Renal pelvis (tissue), 4 donors: ENCODE results near the gene AP2A2. TPM values are rescaled to one million over a fixed set of nuclear protein-coding genes. Genes with fewer than 3 reads are reported as not detected.
"Not testable (repeated sequence)": the region's sequence is repeated elsewhere in the genome, so short reads cannot be mapped to it uniquely, and the experiment has no call there.

Experiments
- DNase-seq: peaks from one replicate; pipeline ENCODE4 v3.0.0-alpha.2; 2013
- polyA plus RNA-seq, 3 donors: library from polyadenylated mRNA; unstranded; fragments of 120-200 nt; gene quantifications; one replicate each; pipeline ENCODE4 v1.2.1, GENCODE V29; 2013; ENCODE audit not compliant: insufficient read length in 3 of 3

AP2A2 gene
- polyA plus RNA-seq, 3 donors, result 99.5 to 126 (median 117) TPM

GRCh38 chr11:1012740-1013630, 87.3 kb downstream of the AP2A2 start:
- no peak for DNase-seq

DNA sequence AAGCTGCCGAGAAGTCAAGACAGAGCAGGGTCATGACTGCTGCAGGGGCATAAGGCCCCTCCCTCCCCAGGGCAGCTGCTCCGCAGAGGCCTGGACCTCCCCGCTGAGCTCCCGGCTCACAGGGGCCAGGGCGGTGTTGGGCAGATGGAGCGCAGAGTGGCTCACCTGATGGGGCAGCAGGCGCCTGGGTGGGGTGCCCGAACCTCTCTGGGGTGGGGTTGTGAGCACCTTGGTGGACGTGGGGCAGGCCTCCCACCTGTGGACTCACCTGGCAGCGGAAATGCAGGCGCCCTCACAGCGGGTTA, 87.9 kb downstream of the AP2A2 start:
- no peak for DNase-seq

GRCh38 chr11:1014276-1014675, 88.6 kb downstream of the AP2A2 start:
- DNase-seq, result no peak

DNA sequence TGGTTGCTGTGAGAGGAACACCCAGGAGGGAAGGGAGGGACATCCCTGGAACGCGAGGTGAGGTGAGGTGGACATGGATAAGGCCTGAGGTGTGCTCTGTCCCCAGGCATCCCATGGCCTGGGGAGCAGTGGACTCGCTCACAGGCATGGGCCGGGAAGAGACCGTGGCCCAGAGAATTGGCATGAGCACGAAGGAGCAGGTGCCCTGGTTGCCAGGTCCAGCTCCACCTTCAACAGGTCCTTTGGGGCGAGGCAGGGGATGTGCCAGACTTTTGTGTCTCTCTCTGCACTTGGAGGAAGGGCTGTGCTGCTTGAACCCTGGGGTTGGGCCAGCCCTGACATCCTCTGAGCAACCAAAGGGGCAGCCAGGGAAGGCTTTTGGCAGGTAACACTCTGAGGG, 89.4 kb downstream of the AP2A2 start:
- DNase-seq, result no peak

DNA sequence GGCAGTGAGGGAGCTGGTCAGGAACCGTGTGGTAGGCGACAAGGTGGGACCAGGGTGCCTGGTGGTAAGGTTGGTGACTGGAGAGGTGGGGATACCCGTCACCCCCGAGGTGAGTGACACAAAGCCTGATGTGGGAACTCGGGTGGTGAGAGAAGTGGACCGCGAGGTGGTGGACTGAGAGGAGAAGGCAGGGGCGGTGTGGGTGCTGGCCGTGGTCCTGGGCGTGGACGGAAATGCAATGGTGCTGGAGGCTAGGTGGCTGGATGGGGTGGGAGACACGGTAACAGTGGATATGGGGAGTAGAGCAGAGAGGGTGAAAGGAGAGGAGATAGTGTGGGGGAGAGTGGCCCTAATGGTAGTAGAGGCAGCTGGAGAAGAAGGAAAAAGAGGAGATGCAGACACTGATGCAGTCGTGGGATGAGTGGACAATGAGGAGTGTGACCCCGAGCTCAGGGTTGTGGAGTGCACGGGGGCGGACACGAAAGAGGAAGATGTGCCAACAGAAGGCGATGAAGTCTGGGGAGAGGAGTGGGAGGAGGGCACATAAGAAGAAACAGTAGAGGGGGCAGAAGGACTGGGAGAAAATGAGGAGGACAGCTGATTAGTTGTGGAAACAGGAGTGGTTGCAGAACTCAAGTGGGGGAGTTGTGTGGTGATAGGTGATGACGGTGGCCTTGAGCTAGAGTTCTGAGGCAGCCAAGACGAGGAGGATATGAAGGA, 90.3 kb downstream of the AP2A2 start:
- no peak for DNase-seq

- not testable (repeated sequence) for DNase-seq
These were observed 91.0 kb downstream of the AP2A2 start for GRCh38 chr11:1016610-1017126.

- no peak for DNase-seq
These were observed 91.8 kb downstream of the AP2A2 start for GRCh38 chr11:1017269-1018005.

- DNase-seq, result no peak
These were observed 92.4 kb downstream of the AP2A2 start for GRCh38 chr11:1018091-1018490.

GRCh38 chr11:1019321-1019910, 93.7 kb downstream of the AP2A2 start:
- DNase-seq, result no peak

DNA sequence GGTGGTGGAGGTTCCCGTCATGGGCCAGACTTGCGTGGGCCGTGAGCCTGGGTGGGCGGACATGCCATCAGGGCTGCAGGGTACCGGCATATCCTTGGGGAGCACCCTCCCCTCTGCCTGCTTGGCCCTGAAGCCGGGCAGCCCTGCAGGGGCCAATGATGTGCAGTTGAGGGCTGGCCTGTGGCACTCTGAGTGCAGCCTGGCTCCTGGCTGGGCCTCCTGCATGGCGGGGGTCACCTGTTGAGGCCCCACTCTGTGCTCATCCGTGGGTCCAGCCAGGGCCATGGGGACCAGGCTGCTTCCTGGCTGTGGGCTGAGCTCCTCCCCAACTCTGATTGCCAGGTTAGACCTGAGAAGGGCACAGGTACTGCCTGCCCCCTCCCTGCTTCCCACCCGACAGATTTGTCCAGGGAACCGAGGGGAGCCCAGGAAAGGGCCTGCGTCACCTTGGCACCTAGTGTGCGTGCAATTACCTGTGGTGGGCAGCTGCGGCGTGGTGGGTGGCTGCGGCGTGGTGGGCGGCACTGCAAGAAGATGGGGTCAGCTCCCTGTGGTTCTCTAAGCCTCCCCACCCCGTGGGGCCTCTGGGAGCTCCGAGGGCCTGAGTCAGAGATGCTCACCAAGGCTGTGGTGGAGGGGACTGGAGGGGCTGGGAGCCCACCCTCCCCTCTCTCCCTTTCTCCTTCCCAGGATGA, 94.7 kb downstream of the AP2A2 start:
- no peak for DNase-seq

GRCh38 chr11:1022411-1022810, 96.7 kb downstream of the AP2A2 start:
- DNase-seq, result no peak

GRCh38 chr11:1022908-1023810, 97.5 kb downstream of the AP2A2 start:
- no peak for DNase-seq

DNA sequence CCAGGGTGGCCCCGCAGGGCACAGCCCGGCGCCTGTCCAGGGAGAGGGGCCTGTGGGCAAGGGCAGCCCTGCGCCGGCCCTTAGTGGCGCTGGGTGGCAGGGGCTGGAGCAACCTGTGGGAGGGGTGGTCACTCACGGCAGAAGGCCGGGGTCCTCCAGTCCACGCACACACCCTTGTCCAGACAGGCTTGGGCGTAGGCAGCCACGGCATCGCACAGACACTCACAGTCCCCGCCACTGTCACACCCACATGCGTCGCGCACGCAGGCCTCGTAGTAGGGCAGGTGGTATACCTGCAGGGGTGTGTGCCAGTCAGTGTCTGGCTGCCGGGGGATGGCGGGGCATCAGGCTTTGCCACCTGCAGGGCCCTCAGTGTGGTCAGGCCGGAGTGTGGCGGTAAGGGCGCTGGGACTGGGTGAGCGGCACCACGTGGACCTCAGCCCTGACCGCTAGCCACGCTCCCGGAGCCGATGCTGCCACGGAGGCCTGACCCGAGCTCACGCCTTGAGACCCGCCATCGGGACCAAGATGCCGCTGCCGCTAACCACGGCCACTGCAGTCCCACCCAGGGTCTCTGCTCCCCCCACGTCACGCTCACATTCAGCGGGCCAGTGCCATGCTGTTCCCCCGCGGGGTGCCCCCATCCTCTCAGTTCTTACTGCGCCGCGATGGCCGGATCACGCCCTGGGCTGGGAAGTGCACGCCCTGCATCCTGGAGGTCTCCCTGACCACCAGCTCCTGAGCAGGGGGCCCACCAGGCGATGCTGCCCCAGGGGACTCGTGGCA, 98.3 kb downstream of the AP2A2 start:
- no peak for DNase-seq

DNA sequence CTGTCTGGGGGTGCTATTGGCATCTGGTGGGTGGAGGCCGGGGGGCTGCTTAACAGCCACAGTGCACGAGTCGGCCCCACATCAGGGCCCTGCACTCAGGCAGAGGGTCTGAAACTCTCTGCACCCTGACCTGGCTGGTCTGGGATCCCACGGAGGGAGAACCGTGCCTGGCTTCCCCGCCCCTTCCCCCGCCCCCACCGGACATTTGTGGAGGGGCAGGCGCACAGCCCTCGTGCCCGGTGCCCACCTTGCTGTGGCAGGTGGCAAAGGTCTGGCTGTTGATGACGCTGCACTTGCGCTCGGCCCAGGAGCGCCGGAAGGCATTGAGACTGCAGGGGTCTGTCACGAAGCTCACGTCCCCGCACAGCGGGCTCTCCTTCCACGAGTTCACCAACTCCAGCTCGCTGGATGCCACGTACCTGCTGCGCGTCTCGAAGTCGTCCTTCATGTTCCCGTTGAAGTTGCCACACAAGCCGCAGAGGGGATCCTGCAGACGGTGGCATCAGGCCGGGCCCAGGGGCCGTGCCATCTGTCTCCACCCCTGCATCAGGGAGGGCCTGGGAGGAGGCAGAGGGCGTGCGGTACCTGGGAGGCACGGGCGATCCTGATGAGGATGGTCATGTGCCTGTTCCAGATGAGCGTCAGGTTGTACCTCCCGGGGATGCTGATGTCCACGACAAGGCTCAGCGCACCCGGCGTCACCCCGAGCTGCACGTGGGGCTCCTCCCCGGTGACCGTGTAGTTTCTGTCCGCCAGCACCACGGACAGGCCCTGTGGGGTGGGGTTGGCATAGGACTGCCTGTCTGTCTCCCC, 99.1 kb downstream of the AP2A2 start:
- DNase-seq, result no peak

DNA sequence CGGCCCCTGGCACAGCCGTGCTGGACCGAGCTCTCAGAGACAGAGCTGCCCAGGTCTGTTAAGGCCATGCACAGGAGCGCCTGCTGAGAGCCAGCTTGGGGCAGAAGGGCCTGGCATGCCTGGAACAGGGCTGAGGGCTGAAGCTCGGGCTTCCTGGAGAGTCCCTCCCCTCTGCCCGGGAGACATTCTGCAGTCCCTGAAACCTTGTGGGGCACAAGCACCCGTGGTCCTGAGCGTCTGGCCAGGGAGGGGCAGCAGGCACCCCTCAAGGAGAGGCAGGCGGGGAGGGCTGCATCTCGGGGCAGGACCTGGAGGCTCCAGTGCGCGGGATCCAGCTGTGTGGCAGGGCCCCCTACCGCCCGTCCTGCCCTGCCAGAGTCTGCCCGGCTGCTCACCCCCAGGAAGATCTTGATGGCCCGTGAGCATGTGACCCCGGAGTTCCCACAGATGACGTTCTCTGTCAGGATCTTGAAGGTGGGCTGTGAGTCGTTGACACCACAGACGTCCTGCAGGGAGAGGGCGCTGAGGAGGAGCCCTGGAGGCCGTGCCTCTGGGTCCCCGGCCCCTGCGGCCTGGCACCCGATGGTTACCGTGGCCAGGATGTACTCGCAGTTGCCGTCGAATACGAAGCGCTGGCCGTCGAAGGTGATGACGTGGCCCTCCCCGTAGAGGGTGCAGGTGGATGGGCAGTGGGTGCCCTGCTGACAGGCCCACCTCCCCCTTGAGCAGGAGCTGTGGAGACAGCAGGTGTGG, 99.9 kb downstream of the AP2A2 start:
- no peak for DNase-seq

DNA sequence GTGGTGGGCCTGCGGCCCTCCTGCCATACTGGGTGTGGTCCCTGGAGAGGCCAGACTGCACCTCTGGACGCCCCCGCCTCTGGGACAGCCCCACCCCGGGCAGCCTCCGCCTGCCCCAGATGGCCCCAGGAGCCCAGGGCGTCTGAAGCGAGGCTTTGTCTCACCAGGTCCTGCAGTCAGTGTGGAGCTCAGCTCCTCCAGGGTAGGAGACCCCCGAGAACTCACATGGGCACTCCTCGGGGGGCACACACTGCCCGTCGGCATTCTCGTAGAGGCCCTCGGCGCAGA, 100.4 kb downstream of the AP2A2 start:
- DNase-seq, result no peak

DNA sequence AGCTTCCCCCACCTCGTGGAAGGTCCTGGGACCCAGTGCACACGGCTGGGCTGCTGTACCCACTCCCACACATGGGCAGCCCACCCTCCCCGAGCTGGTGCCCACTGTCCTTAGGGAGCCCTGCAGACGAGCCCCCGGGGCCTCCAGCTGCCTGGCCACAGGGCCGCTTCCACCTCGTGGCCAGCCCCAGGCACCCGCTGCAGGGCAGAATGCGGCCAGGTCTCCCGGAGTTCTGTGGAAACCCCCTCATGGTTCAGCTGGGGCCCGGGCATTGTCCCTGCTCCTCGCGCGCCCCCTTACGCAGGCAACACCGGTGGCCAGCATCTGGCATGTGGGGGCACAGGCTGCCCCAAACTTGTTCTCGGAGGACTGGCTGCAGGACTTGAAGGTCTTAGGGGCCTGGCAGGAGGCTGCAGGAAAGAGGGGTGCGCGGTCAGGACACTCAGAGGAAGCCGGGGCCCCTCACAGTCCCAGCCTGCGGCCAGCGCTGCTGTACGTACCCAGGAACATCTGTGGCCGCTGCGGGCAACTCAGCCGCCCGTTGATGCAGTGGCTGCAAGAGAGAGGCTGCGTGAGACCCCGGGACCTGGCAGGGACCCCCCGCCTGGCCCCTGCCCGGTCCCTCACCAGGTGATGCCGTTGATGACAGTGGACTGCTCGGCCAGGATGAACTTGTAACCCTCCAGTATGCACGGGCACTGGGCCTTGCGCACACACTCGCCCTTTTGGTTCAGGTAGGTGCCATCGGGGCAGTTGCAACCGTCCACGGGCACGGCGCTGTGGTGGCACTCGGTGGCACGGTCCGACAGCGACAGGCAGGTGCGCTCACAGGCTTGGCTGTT, 101.2 kb downstream of the AP2A2 start:
- no peak for DNase-seq
